H9 (cell line): ENCODE data around the gene NXPH4. TPM values are rescaled to one million over a fixed set of nuclear protein-coding genes. Genes with fewer than 3 reads are reported as not detected.

ENCODE experiments used
- DNase-seq: peaks from one replicate; pipeline ENCODE4 v3.0.0-alpha.2; 2017
- H2AFZ ChIP-seq: one replicate; pipeline ENCODE4 v1.6.1; 2013; ENCODE audit warnings: mild to moderate bottlenecking, low read length, control low read depth, moderate library complexity
- H2AK5ac ChIP-seq: 2 replicates; pipeline ENCODE4 v1.6.1; 2013; ENCODE audit warnings: low read length, control low read depth, mixed read lengths; ENCODE audit not compliant: insufficient read length
- H2BK120ac ChIP-seq: one replicate; pipeline ENCODE4 v1.6.1; 2013; ENCODE audit warnings: low read depth, mild to moderate bottlenecking, low read length, control low read depth, inconsistent platforms; ENCODE audit not compliant: poor library complexity, severe bottlenecking
- H2BK12ac ChIP-seq: 2 replicates; pipeline ENCODE4 v1.6.1; 2013; ENCODE audit warnings: low read length, control low read depth, mixed read lengths, low read depth; ENCODE audit not compliant: insufficient read length
- H2BK15ac ChIP-seq: 2 replicates; pipeline ENCODE4 v1.6.1; 2013; ENCODE audit warnings: low read depth, low read length, control low read depth
- H2BK20ac ChIP-seq: one replicate; pipeline ENCODE4 v1.6.1; 2013; ENCODE audit warnings: low read depth, mild to moderate bottlenecking, low read length, control low read depth, inconsistent platforms; ENCODE audit not compliant: poor library complexity, severe bottlenecking
- H2BK5ac ChIP-seq: 2 replicates; pipeline ENCODE4 v1.6.1; 2013; ENCODE audit warnings: low read length, control low read depth, mixed read lengths; ENCODE audit not compliant: insufficient read length
- H3K14ac ChIP-seq: 2 replicates; pipeline ENCODE4 v1.6.1; 2013; ENCODE audit warnings: low read length, control low read depth; ENCODE audit not compliant: insufficient read depth
- H3K18ac ChIP-seq: 2 replicates; pipeline ENCODE4 v1.6.1; 2013; ENCODE audit warnings: low read depth, mild to moderate bottlenecking, mixed read lengths, low read length, control low read depth; ENCODE audit not compliant: insufficient read length
- H3K23ac ChIP-seq: 2 replicates; pipeline ENCODE4 v1.6.1; 2013; ENCODE audit warnings: low read length, control low read depth, mixed read lengths, low read depth; ENCODE audit not compliant: insufficient read length
- H3K23me2 ChIP-seq: 2 replicates; pipeline ENCODE4 v1.6.1; 2013; ENCODE audit warnings: low read depth, mild to moderate bottlenecking, mixed read lengths, low read length, control low read depth; ENCODE audit not compliant: insufficient read length, poor library complexity, severe bottlenecking
- H3K27ac ChIP-seq: 2 replicates; pipeline ENCODE4 v1.5.1; 2013; ENCODE audit warnings: low read length, control low read depth, mixed read lengths, low read depth; ENCODE audit not compliant: insufficient read length
- H3K27me3 ChIP-seq: 2 replicates; pipeline ENCODE4 v1.6.1; 2013; ENCODE audit warnings: low read length, control low read depth, inconsistent platforms; ENCODE audit not compliant: insufficient read depth
- H3K4ac ChIP-seq: 2 replicates; pipeline ENCODE4 v1.6.1; 2013; ENCODE audit warnings: low read depth, mild to moderate bottlenecking, control low read depth, inconsistent platforms, low read length, moderate library complexity
- H3K4me1 ChIP-seq: 2 replicates; pipeline ENCODE4 v1.6.1; 2013; ENCODE audit warnings: low read length, control low read depth, inconsistent platforms; ENCODE audit not compliant: insufficient read depth
- H3K4me2 ChIP-seq: 2 replicates; pipeline ENCODE4 v1.6.1; 2013; ENCODE audit warnings: low read length, control low read depth, mixed read lengths; ENCODE audit not compliant: insufficient read length, insufficient read depth
- H3K56ac ChIP-seq: 2 replicates; pipeline ENCODE4 v1.6.1; 2013; ENCODE audit warnings: low read depth, mild to moderate bottlenecking, mixed read lengths, low read length, control low read depth; ENCODE audit not compliant: insufficient read length
- H3K79me1 ChIP-seq: 2 replicates; pipeline ENCODE4 v1.6.1; 2013; ENCODE audit warnings: low read depth, mild to moderate bottlenecking, moderate library complexity, low read length, control low read depth, inconsistent platforms; ENCODE audit not compliant: insufficient read depth, poor library complexity, severe bottlenecking
- H3K79me2 ChIP-seq: 2 replicates; pipeline ENCODE4 v1.6.1; 2013; ENCODE audit warnings: low read length, control low read depth, inconsistent platforms; ENCODE audit not compliant: insufficient read depth
- H3K9ac ChIP-seq: 2 replicates; pipeline ENCODE4 v1.6.1; 2013; ENCODE audit warnings: low read length, control low read depth, mixed read lengths; ENCODE audit not compliant: insufficient read length; ENCODE audit errors: extremely low read depth
- H3K9me3 ChIP-seq: one replicate; pipeline ENCODE4 v1.6.1; 2013; ENCODE audit warnings: low read depth, low read length, inconsistent platforms; ENCODE audit not compliant: control insufficient read depth
- H3T11ph ChIP-seq: one replicate; pipeline ENCODE4 v1.6.1; 2013; ENCODE audit warnings: mild to moderate bottlenecking, low read length, control low read depth, inconsistent platforms
- H4K20me1 ChIP-seq: one replicate; pipeline ENCODE4 v1.6.1; 2013; ENCODE audit not compliant: control insufficient read depth, insufficient read length, insufficient read depth
- H4K5ac ChIP-seq: 2 replicates; pipeline ENCODE4 v1.6.1; 2013; ENCODE audit warnings: low read depth, mild to moderate bottlenecking, mixed read lengths, low read length, control low read depth; ENCODE audit not compliant: insufficient read length
- H4K8ac ChIP-seq: replicated peaks from 2 replicates; pipeline ENCODE4 v1.6.1; 2013; ENCODE audit warnings: low read length, control low read depth, mixed read lengths, low read depth; ENCODE audit not compliant: insufficient read length
- H4K91ac ChIP-seq: 2 replicates; pipeline ENCODE4 v1.6.1; 2013; ENCODE audit warnings: low read depth, mild to moderate bottlenecking, moderate library complexity, mixed read lengths, low read length, control low read depth; ENCODE audit not compliant: insufficient read length
- H3K27ac Mint-ChIP-seq, 3 experiments: 2 replicates in 2 of 3; 3 replicates in 1 of 3; pipeline ENCODE4 v1.8.0; 2020 to 2021; ENCODE audit warnings: mixed read lengths in 3 of 3, mild to moderate bottlenecking in 1 of 3, moderate library complexity in 1 of 3
- H3K27me3 Mint-ChIP-seq: 2 replicates; pipeline ENCODE4 v1.8.0; 2021; ENCODE audit warnings: low read depth, mild to moderate bottlenecking, moderate library complexity, mixed read lengths
- H3K36me3 Mint-ChIP-seq, 3 experiments: 2 replicates in 2 of 3; 3 replicates in 1 of 3; pipeline ENCODE4 v1.8.0; 2020 to 2021; ENCODE audit warnings: low read depth in 3 of 3, mixed read lengths in 3 of 3; ENCODE audit not compliant: insufficient read depth in 1 of 3
- H3K4me1 Mint-ChIP-seq, 2 experiments: 2 replicates each; pipeline ENCODE4 v1.8.0; 2020; ENCODE audit warnings: mixed read lengths in 2 of 2
- H3K4me3 Mint-ChIP-seq, 2 experiments: 2 replicates in 1 of 2; 3 replicates in 1 of 2; pipeline ENCODE4 v1.8.0; 2020 to 2021; ENCODE audit warnings: mild to moderate bottlenecking in 2 of 2, mixed read lengths in 2 of 2, moderate library complexity in 1 of 2
- H3K9me3 Mint-ChIP-seq, 2 experiments: 2 replicates in 1 of 2; 3 replicates in 1 of 2; pipeline ENCODE4 v1.8.0; 2020; ENCODE audit warnings: mild to moderate bottlenecking in 2 of 2, mixed read lengths in 2 of 2, moderate library complexity in 1 of 2
- WGBS: extraction: QIAGEN DNeasy Blood & Tissue Kit; methylation state at CpG from one replicate; pipeline ENCODE4 v1.1.7; 2013; ENCODE audit warnings: missing lambda C conversion rate, low lambda C conversion rate, mixed read lengths; ENCODE audit not compliant: insufficient read length; ENCODE audit errors: extremely low coverage; 5-methylcytosine and 5-hydroxymethylcytosine counted together
- total RNA-seq: library from RNA; stranded (reverse); gene quantifications from 2 replicates; pipeline ENCODE4 v1.2.1, GENCODE V29; 2021
- TF ChIP-seq, protein P1 (sequence below): fragments of 200-600 bp; sonication (generic); conservative IDR thresholded peaks from 3 replicates; pipeline ENCODE4 v1.8.0; 2021; ENCODE audit warnings: antibody characterized with exemption, mild to moderate bottlenecking

The NXPH4 gene
- total RNA-seq, 1 experiment from 2014 or later: 2.1 TPM

DNA sequence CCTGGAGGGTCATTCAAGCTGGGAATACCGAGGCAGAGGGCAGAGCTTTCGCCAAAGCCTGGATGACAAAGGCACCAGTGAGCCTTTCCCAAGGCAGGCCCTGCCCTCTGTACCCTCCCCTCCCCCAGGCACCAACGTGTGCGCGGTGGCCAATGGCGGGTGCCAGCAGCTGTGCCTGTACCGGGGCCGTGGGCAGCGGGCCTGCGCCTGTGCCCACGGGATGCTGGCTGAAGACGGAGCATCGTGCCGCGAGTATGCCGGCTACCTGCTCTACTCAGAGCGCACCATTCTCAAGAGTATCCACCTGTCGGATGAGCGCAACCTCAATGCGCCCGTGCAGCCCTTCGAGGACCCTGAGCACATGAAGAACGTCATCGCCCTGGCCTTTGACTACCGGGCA is 31.2 kb upstream of the NXPH4 start:
- H3K36me3 Mint-ChIP-seq: peaks cover 55 to 92% (median 87%) of the 10 kb centered on the region in 3 experiments
- no peak overlapping the region for H2BK20ac ChIP-seq

More for the DNA sequence above, 31.2 kb upstream of the NXPH4 start:
- Histone ChIP-seq H3K56ac (no peak overlapping the region), H3K18ac (no peak overlapping the region), H2BK120ac (no peak overlapping the region), H3K4me1 (no peaks in the 10 kb centered on the region), H3K23ac (no peak overlapping the region), H2BK15ac (no peak overlapping the region), H3K9ac (no peak overlapping the region), H3K27ac (no peak overlapping the region), H4K5ac (no peak overlapping the region), H2BK12ac (no peak overlapping the region), H2AFZ (no peak overlapping the region), H3T11ph (no peak overlapping the region), H4K8ac (no peak overlapping the region), H3K4ac (no peak overlapping the region), H3K4me2 (no peak overlapping the region), H3K23me2 (no peaks in the 10 kb centered on the region), H4K20me1 (no peaks in the 10 kb centered on the region), H2BK5ac (no peak overlapping the region), H3K79me1 (no peaks in the 10 kb centered on the region), H3K14ac (no peak overlapping the region), H3K79me2 (no peaks in the 10 kb centered on the region), H4K91ac (no peak overlapping the region), H2AK5ac (no peak overlapping the region), H3K27me3 (no peaks in the 10 kb centered on the region), H3K9me3 (no peaks in the 10 kb centered on the region)
- TF ChIP-seq, protein P1, sequence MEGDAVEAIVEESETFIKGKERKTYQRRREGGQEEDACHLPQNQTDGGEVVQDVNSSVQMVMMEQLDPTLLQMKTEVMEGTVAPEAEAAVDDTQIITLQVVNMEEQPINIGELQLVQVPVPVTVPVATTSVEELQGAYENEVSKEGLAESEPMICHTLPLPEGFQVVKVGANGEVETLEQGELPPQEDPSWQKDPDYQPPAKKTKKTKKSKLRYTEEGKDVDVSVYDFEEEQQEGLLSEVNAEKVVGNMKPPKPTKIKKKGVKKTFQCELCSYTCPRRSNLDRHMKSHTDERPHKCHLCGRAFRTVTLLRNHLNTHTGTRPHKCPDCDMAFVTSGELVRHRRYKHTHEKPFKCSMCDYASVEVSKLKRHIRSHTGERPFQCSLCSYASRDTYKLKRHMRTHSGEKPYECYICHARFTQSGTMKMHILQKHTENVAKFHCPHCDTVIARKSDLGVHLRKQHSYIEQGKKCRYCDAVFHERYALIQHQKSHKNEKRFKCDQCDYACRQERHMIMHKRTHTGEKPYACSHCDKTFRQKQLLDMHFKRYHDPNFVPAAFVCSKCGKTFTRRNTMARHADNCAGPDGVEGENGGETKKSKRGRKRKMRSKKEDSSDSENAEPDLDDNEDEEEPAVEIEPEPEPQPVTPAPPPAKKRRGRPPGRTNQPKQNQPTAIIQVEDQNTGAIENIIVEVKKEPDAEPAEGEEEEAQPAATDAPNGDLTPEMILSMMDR: no peak
- H3K27me3 Mint-ChIP-seq: no peaks in the 10 kb centered on the region
- H3K27ac Mint-ChIP-seq: no peak overlapping the region
- WGBS: no CpG with 5 or more reads among the region's 25 CpGs
- H3K9me3 Mint-ChIP-seq: no peaks in the 10 kb centered on the region
- no peak overlapping the region for H3K4me3 Mint-ChIP-seq
- no peak for DNase-seq
- peaks cover 4 to 5% of the 10 kb centered on the region in 2 experiments for H3K4me1 Mint-ChIP-seq
